Smooth muscle cell (in vitro differentiated cells): ENCODE measurements around the gene TARBP1. TPM values are rescaled to one million over a fixed set of nuclear protein-coding genes. Genes with fewer than 3 reads are reported as not detected.

Experiments used
- DNase-seq: peaks from one replicate; lab custom pipeline; 2025; ENCODE audit not compliant: unreplicated experiment; lab: John Stamatoyannopoulos, UW
- H2AFZ ChIP-seq: fragments of 200-600 bp; sonication (generic); 2 replicates; pipeline ENCODE4 v1.6.0; 2016; ENCODE audit warnings: antibody characterized with exemption, low read depth, mild to moderate bottlenecking
- H3F3A ChIP-seq: fragments of 200-600 bp; sonication (generic); 2 replicates; pipeline ENCODE4 v1.6.0; 2017; ENCODE audit warnings: antibody characterized with exemption, low read depth
- H3K27ac ChIP-seq: fragments of 200-600 bp; sonication (generic); 2 replicates; pipeline ENCODE4 v1.5.1; 2016; ENCODE audit warnings: low read depth, mild to moderate bottlenecking
- H3K27me3 ChIP-seq: fragments of 200-600 bp; sonication (generic); 2 replicates; pipeline ENCODE4 v1.6.1; 2016; ENCODE audit warnings: low read depth, mild to moderate bottlenecking
- H3K36me3 ChIP-seq: fragments of 200-600 bp; sonication (generic); 2 replicates; pipeline ENCODE4 v1.5.1; 2016; ENCODE audit warnings: low read depth
- H3K4me1 ChIP-seq: fragments of 200-600 bp; sonication (generic); 2 replicates; pipeline ENCODE4 v1.5.1; 2016; ENCODE audit warnings: low read depth
- H3K4me2 ChIP-seq: fragments of 200-600 bp; sonication (generic); 2 replicates; pipeline ENCODE4 v1.6.0; 2016; ENCODE audit warnings: mild to moderate bottlenecking
- H3K4me3 ChIP-seq: fragments of 200-600 bp; sonication (generic); 2 replicates; pipeline ENCODE4 v1.5.1; 2016; ENCODE audit warnings: mild to moderate bottlenecking
- H3K79me2 ChIP-seq: fragments of 200-600 bp; sonication (generic); 2 replicates; pipeline ENCODE4 v1.6.0; 2016; ENCODE audit warnings: low read depth, mild to moderate bottlenecking
- H3K9ac ChIP-seq: fragments of 200-600 bp; sonication (generic); 2 replicates; pipeline ENCODE4 v1.6.0; 2016; ENCODE audit warnings: low read depth
- H3K9me3 ChIP-seq: fragments of 200-600 bp; sonication (generic); replicated peaks from 2 replicates; pipeline ENCODE4 v1.5.1; 2016; ENCODE audit warnings: low read depth
- H4K20me1 ChIP-seq: fragments of 200-600 bp; sonication (generic); 2 replicates; pipeline ENCODE4 v1.6.0; 2016; ENCODE audit warnings: low read depth
- WGBS: methylation state at CpG from one replicate; pipeline ENCODE4 v1.1.7; 2016; ENCODE audit warnings: low lambda C conversion rate; 5-methylcytosine and 5-hydroxymethylcytosine counted together
- polyA plus RNA-seq: library from polyadenylated mRNA; unstranded; fragments of >200 nt; fragmentation: Nextera tagmentation; extraction: Ambion mirVana; gene quantifications from 2 replicates; pipeline ENCODE4 v1.2.1, GENCODE V29; 2016
- total RNA-seq: library from RNA; depleted of rRNA; stranded (reverse); fragments of >200 nt; gene quantifications from 2 replicates; pipeline ENCODE4 v1.2.3, GENCODE V29; 2014
- TF ChIP-seq, protein P1 (sequence below): fragments of 200-600 bp; sonication (generic); IDR thresholded peaks from 2 replicates; pipeline ENCODE4 v1.5.1; 2017; ENCODE audit warnings: borderline replicate concordance, mild to moderate bottlenecking, antibody characterized with exemption; ENCODE audit not compliant: insufficient read depth, poor library complexity, severe bottlenecking

Gene TARBP1
- total and polyA plus RNA-seq, 2 experiments from 2014 or later, result 6.1 to 28.9 TPM

DNA sequence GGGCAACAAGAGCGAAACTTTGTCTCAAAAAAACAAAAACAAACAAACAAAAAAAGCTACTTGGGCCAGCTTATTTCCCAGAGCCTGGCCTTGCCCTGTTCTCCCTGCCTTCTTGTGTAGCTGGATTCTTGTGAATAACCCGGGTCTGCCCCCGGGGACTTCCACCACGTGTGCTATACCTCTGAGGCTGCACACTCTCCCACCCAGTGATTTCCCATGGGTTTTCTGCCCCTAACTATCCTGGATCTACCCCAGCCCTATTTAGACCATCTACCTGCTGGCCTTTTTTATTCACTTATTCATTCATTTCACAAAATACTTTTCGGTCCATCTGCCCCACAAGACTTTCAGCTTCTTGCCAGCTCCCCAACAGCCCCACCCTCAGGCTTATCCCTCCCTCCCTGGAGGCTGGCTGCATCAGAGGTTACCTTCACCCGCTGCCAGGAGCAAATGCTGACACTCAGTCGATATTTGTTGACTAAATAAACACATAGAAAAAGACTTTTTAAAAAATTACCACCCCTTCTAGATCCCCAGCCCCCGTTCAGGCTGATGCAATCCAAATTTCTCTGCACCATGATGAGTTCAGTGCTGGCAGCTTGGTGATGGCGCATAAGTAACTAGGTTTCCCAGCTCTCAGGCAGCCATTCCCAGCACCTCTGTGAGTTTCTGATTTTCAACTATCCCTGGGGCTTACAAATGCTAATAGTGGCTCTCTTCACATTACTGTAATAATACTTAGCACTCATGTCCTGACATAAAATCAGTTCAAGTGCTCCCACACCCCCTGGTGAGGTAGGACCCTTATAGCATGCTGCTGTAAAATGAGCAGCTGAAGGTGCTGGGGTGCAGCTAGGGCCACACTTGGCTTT, 30.7 kb upstream of the TARBP1 start:
- H3K4me3 ChIP-seq, result no peak overlapping the region
- H3K79me2 ChIP-seq, result no peaks in the 10 kb centered on the region
- no peak overlapping the region for H3K9ac ChIP-seq
- TF ChIP-seq, protein P1, sequence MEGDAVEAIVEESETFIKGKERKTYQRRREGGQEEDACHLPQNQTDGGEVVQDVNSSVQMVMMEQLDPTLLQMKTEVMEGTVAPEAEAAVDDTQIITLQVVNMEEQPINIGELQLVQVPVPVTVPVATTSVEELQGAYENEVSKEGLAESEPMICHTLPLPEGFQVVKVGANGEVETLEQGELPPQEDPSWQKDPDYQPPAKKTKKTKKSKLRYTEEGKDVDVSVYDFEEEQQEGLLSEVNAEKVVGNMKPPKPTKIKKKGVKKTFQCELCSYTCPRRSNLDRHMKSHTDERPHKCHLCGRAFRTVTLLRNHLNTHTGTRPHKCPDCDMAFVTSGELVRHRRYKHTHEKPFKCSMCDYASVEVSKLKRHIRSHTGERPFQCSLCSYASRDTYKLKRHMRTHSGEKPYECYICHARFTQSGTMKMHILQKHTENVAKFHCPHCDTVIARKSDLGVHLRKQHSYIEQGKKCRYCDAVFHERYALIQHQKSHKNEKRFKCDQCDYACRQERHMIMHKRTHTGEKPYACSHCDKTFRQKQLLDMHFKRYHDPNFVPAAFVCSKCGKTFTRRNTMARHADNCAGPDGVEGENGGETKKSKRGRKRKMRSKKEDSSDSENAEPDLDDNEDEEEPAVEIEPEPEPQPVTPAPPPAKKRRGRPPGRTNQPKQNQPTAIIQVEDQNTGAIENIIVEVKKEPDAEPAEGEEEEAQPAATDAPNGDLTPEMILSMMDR, result no peak
- H3K4me2 ChIP-seq, result no peak overlapping the region
- H2AFZ ChIP-seq, result no peak overlapping the region
- H3K27ac ChIP-seq, result no peak overlapping the region
- no peaks in the 10 kb centered on the region for H3K4me1 ChIP-seq
- no peaks in the 10 kb centered on the region for H3K9me3 ChIP-seq
- H3K36me3 ChIP-seq, result no peaks in the 10 kb centered on the region
- H3F3A ChIP-seq, result no peaks in the 10 kb centered on the region
- no peaks in the 10 kb centered on the region for H4K20me1 ChIP-seq
- WGBS, result 56% methylated on average over 9 of the region's 9 CpGs
- no peaks in the 10 kb centered on the region for H3K27me3 ChIP-seq
- DNase-seq, result no peak

DNA sequence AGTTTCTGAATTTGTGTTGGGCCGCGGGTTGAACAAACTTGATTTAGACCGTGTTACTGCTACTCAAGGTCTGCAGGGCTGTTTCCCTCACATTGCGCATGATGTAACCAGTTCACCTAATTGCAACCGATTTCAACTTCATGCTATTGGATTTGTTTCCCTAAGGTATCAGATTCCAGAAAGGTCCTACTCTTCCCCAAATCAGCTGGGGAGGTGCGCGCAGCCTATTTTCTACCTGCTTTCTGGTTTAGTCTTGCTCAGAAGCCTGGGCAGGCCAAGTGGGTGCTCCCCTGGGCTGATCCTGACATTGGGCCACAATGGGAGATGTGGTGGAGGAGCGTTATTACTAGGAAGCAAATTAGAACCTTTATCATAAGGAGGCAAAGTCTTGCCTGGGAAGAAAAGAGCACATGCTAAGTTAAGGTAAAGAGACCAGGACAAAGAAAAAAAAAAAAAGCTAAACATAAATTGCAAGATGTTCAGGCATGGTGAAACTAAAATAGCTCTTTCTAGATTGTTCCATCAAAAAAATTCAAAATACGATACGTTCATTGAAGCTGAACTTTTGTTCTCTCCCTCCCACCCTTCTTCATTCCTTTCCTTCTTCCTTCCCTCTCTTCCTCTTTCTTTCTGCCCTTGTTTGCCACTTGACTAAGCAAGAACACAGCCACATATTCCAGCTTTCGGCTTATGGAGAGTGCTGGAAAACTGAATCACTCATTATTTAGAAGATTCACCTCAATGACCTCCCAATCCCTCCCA, 28.8 kb upstream of the TARBP1 start:
- no peaks in the 10 kb centered on the region for H3K4me1 ChIP-seq
- H4K20me1 ChIP-seq, result no peaks in the 10 kb centered on the region
- TF ChIP-seq, protein P1, result no peak
- H2AFZ ChIP-seq, result no peak overlapping the region
- no peak overlapping the region for H3K4me2 ChIP-seq
- no peaks in the 10 kb centered on the region for H3K27me3 ChIP-seq
- DNase-seq, result no peak
- H3K36me3 ChIP-seq, result no peaks in the 10 kb centered on the region
- no peaks in the 10 kb centered on the region for H3F3A ChIP-seq
- 96% methylated on average over 11 of the region's 11 CpGs for WGBS
- no peaks in the 10 kb centered on the region for H3K79me2 ChIP-seq
- H3K9me3 ChIP-seq, result no peaks in the 10 kb centered on the region
- H3K9ac ChIP-seq, result no peak overlapping the region
- H3K4me3 ChIP-seq, result no peak overlapping the region
- no peak overlapping the region for H3K27ac ChIP-seq

DNA sequence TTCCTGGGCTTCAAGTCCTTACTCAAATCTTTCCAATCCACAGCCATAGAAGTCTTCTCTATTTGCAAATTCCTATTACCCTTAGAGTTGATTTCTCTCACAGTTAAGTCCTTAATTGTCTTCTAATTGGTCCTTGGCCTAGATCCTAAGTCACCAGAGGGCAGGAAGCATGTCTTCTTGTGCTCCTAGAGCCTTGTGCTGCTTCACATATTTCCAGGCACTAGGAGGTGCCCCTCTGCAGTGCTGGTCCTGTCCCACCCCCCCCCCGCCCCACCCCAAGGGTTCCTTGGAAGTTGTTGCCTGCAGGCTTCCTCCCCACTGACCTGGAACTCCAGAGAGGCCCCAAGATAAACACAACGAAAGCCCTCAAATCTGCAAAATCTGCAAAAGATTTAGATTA, 28.1 kb upstream of the TARBP1 start:
- H3K36me3 ChIP-seq, result no peaks in the 10 kb centered on the region
- no peak overlapping the region for H3K27ac ChIP-seq
- no peak overlapping the region for H2AFZ ChIP-seq
- 73% methylated on average over 2 of the region's 2 CpGs for WGBS
- H3K4me2 ChIP-seq, result no peak overlapping the region
- H4K20me1 ChIP-seq, result no peaks in the 10 kb centered on the region
- no peaks in the 10 kb centered on the region for H3K9me3 ChIP-seq
- no peak overlapping the region for H3K4me3 ChIP-seq
- no peaks in the 10 kb centered on the region for H3F3A ChIP-seq
- TF ChIP-seq, protein P1, result no peak
- H3K9ac ChIP-seq, result no peak overlapping the region
- no peaks in the 10 kb centered on the region for H3K4me1 ChIP-seq
- DNase-seq, result no peak
- no peaks in the 10 kb centered on the region for H3K27me3 ChIP-seq
- H3K79me2 ChIP-seq, result no peaks in the 10 kb centered on the region
